EH (cell line): ENCODE results near the gene RAB6A.
"Not testable (repeated sequence)": the region's sequence is repeated elsewhere in the genome, so short reads cannot be mapped to it uniquely, and the experiment has no call there.

Source experiments
- DNase-seq: peaks from one replicate; pipeline ENCODE4 v3.0.0-alpha.2; 2015; ENCODE audit warnings: low read depth

The RAB6A gene

DNA sequence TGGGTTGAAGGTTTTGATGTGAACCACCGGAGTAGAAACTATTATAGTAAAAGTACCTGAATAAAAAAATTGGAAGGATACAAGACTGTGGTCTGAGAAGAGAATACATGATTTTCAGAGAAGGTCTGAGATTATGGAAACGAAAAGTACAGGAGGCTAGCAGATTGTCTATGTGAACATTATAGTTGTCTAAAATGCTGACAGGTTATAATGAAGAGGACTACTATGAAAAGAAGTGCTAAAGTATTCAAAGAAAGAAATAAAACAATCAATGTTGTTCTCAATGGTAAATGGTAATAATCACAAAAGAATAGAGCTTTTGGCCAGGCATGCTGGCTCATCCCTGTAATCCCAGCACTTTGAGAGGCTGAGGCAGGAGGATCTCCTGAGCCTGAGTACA is 34.0 kb downstream of the RAB6A start:
- DNase-seq, result no peak

DNA sequence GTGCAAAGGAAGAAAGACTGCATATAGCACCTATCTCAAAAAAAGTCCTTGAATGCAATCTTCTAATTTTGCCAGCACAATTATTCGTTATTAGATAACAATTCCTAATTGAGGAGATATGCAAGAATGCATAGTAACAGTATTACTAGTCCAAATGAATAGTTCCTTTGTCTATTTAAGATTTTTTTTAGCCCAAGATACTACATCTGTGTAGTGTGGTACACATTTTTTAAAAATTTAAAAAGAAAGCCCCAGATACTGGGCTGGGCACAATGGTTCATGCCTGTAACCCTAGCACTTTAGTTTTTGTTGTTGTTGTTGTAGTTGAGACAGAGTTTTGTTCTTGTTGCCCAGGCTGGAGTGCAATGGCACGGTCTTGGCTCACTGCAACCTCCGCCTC is 43.7 kb downstream of the RAB6A start:
- no peak for DNase-seq

DNA sequence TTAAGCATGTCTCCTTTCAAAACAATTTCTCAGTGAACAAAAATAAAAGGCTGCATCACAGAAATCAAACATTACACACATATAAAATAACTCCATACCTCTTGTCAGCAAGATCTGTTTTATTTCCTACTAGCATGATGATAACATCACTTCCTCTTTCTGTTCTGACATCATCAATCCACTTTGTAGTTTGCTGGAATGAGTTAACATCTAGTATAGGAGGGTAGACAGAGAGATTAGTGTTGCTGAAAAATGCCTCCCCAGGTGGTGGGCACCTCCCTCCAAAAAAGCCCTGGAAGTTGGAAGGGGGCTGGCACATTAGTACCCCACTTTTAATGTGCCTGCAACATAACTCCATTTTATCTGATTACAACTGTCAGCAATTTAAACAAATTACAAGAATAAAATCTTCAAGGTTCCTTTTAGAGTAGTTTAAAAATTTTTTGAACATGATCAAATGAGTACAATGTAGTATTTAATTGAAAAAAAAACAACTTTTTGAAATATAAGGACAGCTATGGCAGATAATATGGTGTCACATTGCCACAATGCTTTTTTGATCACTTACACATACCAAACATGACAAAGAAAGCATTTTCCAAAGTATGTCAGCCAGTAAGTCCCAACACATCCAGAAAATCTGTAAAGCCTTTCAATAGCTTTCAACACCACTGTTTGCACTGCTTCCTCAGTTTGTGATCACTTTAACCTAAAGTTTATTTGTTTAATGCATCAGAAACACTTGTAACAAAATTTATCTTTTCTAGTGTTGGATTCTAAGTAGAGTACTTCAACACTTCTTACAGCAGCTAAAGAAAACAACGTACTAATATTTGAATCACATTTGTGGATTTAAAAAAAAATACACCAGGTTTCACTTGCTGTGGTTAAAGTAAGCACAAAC is 44.5 kb downstream of the RAB6A start:
- peak; percentile 7 for DNase-seq

DNA sequence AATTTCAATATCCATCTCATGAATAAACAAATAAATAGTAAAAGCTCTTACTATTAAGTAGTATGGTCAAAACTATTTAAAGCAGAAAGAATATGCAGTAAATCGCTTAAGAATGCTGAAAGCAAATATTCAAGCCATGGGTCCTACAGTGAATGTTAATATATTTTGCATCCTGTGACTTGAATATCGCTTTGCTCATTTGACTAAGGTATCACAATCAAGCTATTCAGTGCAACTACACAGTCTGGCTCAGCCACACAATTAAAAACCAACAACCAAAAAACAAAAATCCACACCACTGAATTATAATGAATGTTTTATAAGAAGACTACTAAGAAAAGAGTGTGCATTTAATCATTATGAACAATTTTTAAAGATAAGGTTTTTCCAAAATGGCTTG is 45.3 kb downstream of the RAB6A start:
- DNase-seq, result no peak

DNA sequence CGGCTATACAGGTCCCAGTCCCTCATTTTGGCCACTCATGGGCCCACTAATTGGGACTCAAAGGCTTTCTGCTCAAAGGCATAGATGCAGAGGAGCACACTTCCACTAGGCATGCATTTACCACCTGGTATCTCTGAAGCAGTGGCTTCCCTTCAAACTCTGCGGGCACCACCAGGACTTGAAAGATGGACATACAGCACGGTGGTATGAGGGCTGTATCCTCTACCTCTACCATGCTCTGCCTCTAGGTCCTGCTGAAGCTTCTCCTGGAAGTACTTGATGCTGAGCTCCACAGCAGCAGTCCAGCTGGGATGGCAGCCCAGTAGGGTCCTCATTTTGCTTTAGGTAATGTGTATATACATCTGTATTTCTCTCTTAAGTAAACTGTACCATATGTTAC is 49.9 kb downstream of the RAB6A start:
- DNase-seq, result no peak

DNA sequence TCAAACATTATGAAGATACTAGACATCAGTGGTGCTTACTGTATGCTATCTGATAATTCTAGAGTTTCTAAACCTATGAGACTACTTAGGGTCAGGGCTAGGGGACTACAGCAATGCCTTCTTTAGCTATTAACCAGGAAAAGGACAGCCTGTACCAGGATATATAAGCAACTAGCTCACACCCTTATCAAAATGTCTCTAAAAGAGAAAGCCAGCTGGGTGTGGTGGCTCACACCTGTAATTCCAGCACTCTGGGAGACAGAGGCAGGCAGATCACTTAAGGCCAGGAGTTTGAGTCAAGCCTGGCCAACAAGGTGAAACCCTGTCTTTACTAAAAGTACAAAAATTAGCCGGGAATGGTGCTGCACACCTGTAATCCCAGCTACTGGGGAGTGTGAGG is 55.8 kb downstream of the RAB6A start:
- no peak for DNase-seq

DNA sequence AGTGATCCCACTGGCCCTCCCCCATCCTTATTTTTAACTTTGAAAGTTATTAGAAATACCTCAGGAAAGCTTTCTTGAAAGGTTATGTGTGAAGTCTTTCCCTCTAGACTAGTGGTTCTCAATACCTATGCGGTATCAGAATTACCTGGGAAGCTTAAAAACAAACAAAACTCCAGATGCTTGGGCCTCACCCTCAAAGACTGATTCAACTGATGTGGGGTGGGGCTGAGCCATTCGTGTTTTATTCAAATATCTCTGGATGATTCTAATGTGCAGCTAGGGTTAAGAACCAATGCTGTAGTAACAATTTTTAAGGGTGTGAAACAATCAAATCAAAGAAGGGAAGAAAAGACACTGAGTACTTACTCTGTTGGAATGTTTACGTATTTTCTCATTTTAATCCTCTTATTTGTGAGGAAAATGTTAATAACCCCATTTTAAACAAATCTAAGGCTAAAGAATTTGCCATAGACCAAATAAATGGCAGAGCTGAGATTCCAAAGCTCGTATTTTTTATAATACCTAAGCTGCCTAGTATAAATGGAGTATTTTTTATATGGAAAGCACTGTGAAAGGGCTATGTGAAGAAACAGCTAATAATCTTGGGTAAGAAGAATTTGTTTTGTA is 66.9 kb downstream of the RAB6A start:
- no peak for DNase-seq

DNA sequence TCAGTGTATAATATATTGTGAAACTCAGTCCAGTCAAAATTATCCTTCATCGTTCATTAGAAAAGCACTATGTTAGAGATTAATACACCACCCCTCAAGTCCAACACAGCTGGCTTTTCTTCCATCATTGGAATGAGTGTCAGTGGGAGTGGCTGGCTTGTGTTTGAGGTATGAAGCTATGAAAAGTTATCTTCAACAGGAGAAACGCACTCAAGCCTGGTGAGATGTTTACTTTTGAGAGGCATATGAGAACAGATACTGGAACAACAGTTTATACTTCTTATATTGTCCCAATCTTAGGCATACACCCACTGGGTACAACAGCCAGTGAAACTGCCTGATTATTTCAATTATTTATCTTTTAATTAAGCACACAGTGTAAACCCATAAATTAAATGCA is 80.2 kb downstream of the RAB6A start:
- DNase-seq, result no peak

DNA sequence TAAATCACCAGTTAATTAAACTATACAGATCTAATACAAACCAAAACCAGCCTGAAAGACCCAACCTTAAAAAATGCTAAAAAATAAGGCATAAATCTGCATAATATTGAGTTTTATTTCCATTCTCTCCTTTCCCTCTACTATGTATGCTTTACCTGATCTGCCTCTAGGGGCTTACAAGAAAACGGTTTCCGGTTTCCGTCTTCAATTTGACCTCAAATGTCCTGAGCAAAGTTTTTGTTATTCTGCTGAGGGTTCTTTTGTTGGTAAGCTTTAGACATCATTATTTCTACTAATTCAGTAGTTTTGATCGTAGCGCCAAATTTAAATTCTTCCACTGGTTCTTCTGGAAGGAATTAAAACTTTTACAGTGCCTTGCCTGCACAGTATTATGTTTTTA is 84.3 kb downstream of the RAB6A start:
- not testable (repeated sequence) for DNase-seq

DNA sequence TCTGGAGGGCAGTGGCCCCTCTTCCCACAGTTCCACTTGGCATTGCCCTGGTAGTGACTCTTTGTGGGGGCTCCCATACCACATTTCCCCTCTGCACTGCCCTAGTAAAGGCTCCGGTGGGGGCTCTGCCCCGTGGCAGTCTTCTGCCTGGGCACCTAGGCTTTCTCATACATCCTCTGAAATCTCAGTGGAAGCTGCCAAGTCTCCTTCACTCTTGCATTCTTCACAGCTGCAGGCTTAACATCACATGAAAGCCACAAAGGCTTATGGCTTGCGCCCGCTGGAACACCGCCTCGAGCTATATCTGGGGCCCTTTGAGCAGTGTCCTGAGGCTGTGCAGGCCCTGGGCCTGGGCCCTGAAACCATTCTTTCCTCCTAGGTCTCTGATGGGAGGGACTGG is 89.2 kb downstream of the RAB6A start:
- DNase-seq, result no peak

DNA sequence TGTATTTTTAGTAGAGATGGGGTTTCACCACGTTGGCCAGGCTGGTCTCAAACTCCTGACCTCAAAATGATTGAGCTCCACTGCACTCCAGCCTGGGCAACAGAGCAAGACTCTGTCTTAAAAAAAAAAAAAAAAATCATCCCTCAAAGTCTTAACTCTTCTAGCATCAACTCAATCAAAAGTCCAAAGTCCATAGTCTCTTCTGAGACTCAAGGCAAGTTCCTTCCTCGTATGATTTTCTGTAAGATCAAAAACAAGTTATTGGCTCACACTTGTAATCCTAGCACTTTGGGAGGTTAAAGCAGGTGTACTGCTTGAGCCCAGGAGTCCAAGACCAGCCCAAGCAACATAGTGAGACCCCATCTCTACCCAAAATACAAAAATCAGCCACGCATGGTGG is 90.1 kb downstream of the RAB6A start:
- no peak for DNase-seq

DNA sequence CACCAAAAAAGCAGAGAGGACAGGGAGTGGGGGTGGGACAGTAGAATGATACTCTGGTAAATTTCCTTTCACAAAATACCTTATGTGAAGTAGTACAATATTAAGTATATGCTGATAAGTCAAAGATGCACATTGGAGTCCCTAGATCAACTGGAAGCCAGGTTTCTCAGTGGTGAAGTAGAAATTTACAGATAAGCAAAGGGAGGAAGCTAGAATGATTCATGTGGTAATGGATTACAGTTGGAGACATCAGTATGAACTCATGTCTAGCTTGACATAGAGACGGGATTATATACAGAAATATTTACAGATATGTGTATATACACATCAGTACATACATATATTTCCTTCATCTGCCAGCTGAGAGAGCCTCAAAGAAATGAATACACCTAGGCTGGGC is 93.0 kb downstream of the RAB6A start:
- no peak for DNase-seq

DNA sequence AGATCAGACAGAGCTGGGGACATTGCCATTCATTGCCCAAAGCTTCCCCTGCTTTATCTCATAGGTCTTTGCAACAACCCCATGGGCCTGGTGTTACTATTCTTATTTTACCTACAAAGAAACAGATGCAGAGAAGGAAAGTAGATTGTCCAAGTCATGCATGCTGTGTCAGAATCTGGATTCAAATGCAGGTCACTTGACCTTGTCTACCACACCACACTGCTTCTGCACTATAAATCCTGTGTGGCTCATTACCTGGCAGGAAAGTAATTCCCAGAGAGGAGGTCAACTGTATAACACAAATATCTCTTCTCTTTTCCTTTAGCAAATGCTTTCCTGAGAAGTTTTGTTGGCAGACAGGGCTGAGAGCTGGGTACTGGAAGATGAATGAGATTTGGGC is 96.0 kb downstream of the RAB6A start:
- DNase-seq, result no peak

DNA sequence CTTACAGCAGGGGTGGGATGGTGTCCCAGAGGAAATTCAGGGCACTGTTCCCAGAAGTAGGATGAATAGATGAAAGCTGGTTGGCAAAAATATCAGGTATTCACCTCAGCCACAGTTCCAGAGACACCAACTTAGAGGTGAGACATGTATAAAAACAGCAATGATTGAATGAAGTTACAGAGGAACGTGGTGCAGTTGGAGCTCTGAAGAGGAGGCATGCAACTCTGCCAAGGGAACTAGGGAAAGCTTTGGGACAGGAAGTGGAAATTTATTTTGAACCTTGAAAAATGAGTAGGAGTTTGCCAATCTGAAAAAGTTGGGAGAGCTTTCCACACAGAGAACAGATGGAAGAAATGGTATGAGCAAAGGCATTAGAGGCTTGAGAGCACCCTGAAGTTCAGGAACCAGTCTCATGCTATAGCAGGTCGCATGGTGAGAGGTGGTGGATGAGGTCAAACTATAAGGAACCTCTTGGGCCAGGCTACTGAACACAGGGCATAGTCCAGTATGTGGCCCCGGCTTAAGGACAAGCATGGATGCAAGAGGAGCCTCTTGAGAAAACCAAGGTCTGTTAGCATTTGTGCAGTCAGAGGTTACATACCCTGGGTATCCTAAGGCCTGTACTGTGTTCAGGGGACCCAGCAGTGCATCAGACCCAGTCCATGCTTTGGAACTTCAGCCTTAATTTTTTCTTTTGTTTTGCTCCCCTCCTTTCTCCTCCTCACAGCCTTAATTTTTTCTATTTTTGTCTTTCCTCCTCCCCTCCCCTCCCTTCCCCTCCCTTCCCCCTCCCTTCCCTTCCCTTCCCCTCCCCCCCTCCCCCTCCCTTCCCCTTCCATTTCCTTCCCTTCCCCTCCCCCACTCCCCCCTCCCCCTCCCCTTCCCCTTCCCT is 97.0 kb downstream of the RAB6A start:
- DNase-seq, result no peak

DNA sequence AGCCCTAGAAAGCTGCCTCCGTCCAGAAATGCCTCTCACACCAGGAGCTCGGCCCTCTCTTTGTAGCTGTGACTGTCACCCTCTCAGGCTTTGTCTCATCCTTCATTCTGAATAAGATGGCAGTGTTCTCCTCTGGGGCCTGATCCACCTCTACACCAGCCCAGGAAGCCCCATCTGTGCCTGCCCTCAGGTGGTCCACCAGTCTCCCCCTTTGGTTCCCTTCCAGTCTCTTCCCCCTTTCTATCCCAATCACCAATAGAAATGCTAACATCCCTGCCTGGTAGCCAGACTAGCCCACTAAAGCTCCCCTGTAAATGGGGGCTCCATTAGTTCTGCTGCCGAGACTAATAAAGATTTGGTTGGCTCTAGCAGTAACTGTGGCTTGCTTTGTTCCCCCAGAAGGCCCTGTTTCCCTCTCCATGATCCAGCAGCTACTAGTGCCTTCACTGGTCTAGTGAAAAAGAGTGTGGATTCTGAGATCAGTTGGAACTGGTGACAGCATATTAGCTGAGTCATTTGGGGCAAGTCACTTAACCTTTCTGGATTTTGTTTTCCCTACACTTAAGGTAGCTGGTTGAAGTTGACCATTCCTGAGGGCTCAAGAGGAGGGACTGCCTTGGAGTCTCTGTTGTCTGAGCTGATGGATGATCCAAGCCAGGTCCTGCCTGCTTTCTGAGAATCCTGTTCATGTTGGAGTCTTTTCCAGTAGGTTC is 98.3 kb downstream of the RAB6A start:
- DNase-seq, result peak; percentile 32

DNA sequence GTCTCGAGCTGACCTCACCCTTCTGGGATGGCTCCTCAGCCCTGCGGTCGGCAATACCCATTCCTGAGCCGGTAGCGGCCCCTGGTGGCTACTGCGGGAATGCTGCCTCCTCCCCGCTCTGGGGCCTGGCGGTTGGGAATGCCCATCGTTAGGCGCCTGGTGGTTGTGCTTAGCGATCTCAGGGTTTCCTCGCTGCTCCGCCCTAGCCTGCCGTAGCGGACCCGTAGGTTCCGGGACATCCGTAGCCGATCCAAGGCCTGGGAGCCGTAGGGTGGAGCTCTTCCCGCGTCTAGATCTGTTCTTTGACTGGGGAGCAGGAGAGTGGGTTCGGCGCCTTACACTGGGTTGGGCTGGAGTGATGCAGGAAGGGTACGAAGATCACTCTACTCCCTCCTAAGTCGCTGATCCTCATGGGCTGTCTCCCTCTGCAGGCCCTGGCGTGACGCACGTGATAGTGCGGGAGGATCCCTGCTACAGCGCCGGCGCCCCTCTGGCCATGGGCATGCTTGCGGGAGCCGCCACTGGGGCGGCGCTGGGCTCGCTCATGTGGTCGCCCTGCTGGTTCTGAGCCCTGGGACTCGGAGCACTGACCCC is 99.7 kb downstream of the RAB6A start:
- peak; percentile 87 for DNase-seq

DNA sequence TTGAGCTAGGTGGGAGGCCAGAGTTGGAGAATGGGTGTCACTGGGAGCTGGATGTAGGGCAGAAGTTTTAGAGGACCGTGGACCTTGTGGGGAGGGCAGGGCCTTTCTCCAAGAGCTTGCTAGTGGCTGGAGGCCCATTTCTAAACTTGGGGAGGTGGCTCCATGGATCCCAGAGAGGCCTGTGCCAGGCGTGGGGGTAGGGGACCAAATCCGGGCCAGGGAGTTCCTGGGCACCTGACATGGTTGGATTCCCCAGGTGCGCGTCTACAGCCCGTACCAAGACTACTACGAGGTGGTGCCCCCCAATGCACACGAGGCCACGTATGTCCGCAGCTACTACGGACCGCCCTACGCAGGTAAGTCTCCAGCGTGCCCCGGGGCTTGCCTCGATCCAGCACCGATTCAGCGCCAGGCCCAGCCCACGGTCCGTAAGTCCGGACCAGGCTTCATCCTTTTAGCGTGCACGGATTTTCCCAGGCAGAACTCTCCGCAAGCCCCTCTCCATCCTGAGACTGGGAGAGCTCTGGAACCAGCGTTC is 100.3 kb downstream of the RAB6A start:
- DNase-seq, result no peak

DNA sequence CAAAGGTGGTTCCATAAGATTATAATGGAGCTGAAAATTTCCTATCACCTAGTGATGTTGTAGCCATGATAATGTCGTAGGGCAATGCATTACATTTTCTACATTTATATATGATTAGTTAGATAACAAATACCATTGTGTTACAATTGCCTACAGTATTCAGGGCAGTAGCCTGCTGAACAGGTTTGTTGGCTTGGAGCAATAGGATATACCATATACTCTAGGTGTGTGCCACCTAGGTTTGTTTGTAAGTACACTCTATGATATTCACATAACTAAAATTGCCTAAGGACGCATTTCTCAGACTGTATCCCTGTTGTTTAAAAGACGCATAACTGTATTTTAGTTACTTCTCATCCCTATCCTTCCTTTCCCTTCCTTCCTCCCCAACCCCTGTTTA is 100.9 kb downstream of the RAB6A start:
- no peak for DNase-seq

DNA sequence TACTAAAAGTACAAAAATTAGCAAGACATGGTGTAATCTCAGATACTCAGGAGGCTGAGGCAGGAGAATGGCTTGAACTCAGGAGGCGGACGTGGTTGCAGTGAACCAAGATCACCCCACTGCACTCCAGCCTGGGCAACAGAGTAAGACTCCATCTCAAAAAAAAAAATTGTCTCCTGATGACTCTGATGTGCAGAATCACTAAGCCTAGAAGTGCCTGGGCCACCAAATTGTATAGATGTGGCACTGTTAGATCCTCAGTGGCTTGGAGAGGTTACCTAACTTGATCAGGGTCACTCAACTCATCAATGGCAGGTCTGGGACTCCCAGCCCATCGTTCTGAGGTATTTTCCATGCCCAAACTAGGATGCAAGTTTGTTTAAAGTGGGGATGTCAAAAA is 103.9 kb downstream of the RAB6A start:
- no peak for DNase-seq

DNA sequence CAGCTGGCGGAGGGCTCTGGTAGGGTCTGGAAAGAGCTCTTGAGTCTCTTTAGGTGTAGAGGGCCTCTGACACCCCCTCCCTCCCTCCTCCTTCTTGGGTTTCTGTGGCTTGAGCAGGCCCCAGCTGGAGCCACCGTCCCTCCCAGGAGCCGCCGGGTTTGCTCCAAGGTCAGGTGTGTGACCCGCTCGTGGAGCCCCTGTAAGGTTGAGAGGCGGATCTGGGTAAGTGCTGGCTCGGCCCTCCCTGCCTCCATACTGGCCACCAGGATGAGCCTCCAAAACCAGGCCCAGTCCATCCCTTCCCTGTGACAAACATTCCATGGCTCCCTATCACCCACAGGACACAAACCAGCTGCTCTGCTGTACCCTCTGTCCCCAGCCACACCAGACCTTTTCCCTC is 105.2 kb downstream of the RAB6A start:
- no peak for DNase-seq

DNA sequence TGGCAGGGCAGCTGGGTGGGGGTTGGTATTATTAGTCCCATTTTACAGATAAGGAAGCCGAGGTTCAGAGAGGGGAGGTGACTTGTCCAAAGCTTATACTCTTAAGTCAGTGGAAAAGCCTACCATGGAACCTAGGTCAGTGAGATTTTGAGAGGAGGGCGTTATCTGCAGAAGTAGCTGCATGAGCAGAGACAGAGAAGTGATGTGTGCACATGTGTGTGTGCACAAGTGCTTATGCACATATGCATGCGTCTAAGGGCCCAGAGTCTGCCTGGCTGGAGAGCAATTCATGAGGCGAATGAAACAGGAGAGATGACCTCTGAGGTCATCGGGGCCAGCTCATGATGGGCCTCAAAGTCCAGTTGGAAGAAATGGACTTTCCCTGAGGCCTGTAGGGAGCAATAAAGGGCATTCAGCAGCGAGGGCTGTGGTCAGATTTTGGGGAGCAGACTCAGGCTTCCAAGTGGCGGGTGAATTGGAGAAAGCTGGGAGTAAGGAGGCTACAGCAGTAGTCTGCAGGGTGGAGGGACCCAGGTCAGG is 106.3 kb downstream of the RAB6A start:
- DNase-seq, result no peak
